Endothelial cell (in vitro differentiated cells): Measurements from ENCODE around the gene RAB11A. TPM values are rescaled to one million over a fixed set of nuclear protein-coding genes. Genes with fewer than 3 reads are reported as not detected.

Experiments
- DNase-seq: peaks from one replicate; pipeline ENCODE4 v3.0.0; 2021; ENCODE audit warnings: low spot score
- H3K27ac Mint-ChIP-seq: one replicate; pipeline ENCODE4 v1.8.0; 2021; ENCODE audit warnings: mixed read lengths, inconsistent platforms; ENCODE audit not compliant: unreplicated experiment
- H3K27me3 Mint-ChIP-seq: one replicate; pipeline ENCODE4 v1.8.0; 2021; ENCODE audit warnings: mild to moderate bottlenecking, moderate library complexity, mixed read lengths, inconsistent platforms; ENCODE audit not compliant: unreplicated experiment
- H3K36me3 Mint-ChIP-seq: one replicate; pipeline ENCODE4 v1.8.0; 2021; ENCODE audit warnings: mild to moderate bottlenecking, low read depth, mixed read lengths, inconsistent platforms; ENCODE audit not compliant: unreplicated experiment
- H3K4me1 Mint-ChIP-seq: one replicate; pipeline ENCODE4 v1.8.0; 2021; ENCODE audit warnings: mild to moderate bottlenecking, mixed read lengths, inconsistent platforms; ENCODE audit not compliant: unreplicated experiment
- H3K4me3 Mint-ChIP-seq: one replicate; pipeline ENCODE4 v1.8.0; 2021; ENCODE audit warnings: mild to moderate bottlenecking, mixed read lengths, inconsistent platforms; ENCODE audit not compliant: unreplicated experiment
- H3K9me3 Mint-ChIP-seq: one replicate; pipeline ENCODE4 v1.8.0; 2021; ENCODE audit warnings: mixed read lengths, inconsistent platforms; ENCODE audit not compliant: unreplicated experiment
- total RNA-seq: library from RNA; stranded (reverse); fragmentation: NEBNext Ultra II Directional; extraction: Animal tissue kit (Norgen Biotek cat#: 25700); gene quantifications from one replicate; pipeline ENCODE4 v1.2.1, GENCODE V29; 2021; ENCODE audit not compliant: unreplicated experiment
- TF ChIP-seq, protein P1 (sequence below): fragments of 200-600 bp; sonication (generic); IDR thresholded peaks from one replicate; pipeline ENCODE4 v1.5.0; 2021; ENCODE audit warnings: antibody characterized with exemption; ENCODE audit not compliant: unreplicated experiment

Gene RAB11A
- total RNA-seq, 1 donor from 2014 or later, result 482 TPM

DNA sequence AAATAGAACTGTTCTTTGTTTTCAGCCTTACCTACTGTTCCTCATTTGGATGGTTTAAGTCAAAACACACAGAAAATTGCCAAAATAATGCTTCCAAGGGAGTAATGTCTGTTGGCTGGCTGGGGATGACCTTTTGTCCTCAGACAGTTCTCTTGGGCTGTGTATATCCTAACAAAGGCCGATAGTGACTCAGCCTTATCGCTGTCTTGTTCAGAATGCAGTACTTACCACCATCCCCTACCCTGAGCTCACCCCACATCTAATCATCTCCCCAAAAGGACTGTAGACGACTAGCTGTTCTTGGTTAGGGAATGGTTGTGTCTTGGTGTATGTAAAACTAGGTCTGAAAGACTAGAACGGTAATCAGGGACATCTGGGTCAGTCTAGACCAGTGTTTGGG, 35.0 kb downstream of the RAB11A start:
- no peak for DNase-seq
- H3K27me3 Mint-ChIP-seq, result peaks cover 3% of the 10 kb centered on the region
- no peak overlapping the region for H3K27ac Mint-ChIP-seq
- H3K9me3 Mint-ChIP-seq, result no peaks in the 10 kb centered on the region
- TF ChIP-seq, protein P1, sequence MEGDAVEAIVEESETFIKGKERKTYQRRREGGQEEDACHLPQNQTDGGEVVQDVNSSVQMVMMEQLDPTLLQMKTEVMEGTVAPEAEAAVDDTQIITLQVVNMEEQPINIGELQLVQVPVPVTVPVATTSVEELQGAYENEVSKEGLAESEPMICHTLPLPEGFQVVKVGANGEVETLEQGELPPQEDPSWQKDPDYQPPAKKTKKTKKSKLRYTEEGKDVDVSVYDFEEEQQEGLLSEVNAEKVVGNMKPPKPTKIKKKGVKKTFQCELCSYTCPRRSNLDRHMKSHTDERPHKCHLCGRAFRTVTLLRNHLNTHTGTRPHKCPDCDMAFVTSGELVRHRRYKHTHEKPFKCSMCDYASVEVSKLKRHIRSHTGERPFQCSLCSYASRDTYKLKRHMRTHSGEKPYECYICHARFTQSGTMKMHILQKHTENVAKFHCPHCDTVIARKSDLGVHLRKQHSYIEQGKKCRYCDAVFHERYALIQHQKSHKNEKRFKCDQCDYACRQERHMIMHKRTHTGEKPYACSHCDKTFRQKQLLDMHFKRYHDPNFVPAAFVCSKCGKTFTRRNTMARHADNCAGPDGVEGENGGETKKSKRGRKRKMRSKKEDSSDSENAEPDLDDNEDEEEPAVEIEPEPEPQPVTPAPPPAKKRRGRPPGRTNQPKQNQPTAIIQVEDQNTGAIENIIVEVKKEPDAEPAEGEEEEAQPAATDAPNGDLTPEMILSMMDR, result no peak
- peaks cover 9% of the 10 kb centered on the region for H3K4me1 Mint-ChIP-seq
- H3K4me3 Mint-ChIP-seq, result no peak overlapping the region
- H3K36me3 Mint-ChIP-seq, result peaks cover 54% of the 10 kb centered on the region

DNA sequence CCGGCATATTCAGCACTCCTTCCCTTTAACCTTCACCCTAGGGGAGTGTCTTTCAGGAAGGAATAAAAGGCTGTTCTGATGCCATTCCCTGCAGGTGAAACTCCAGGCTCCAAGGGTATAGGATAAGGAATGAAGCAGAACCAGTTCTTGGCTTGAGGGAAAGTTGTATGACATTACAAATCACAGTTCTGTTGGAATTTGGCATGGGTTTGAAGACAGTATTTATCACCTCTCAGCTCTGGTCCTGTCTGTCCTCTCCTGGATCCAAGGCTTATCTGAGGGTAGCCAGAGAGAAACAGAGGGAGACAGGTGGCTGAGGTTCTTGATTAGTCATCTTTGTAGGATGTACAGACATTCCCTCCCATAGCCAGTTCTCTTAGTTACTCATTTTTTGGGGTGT, 37.1 kb downstream of the RAB11A start:
- no peaks in the 10 kb centered on the region for H3K9me3 Mint-ChIP-seq
- H3K36me3 Mint-ChIP-seq, result peaks cover 42% of the 10 kb centered on the region
- peaks cover 7% of the 10 kb centered on the region for H3K27me3 Mint-ChIP-seq
- no peak overlapping the region for H3K27ac Mint-ChIP-seq
- no peak overlapping the region for H3K4me3 Mint-ChIP-seq
- TF ChIP-seq, protein P1, result no peak
- H3K4me1 Mint-ChIP-seq, result peaks cover 9% of the 10 kb centered on the region
- DNase-seq, result no peak

DNA sequence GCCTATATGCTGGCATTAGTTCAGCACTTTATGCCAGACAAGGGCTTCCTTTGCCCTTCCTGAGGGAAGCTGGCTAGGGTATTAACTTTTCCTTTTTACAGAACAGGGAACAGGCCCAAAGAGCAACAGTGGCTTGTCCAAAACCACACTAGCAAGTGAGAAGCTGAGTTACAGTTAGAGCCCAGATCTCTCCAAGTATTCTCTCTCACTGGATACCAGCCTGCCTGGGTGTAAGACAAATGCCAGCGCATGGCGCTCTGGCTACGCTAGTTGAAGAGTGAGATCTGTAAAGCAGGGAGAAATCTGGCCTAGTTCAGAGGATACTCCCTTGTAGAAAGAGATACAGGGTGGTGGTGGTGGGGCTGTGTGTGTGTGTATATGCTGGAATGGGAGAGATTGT, 38.4 kb downstream of the RAB11A start:
- H3K4me3 Mint-ChIP-seq, result no peak overlapping the region
- DNase-seq, result no peak
- H3K9me3 Mint-ChIP-seq, result no peaks in the 10 kb centered on the region
- H3K4me1 Mint-ChIP-seq, result no peaks in the 10 kb centered on the region
- TF ChIP-seq, protein P1, result no peak
- peaks cover 37% of the 10 kb centered on the region for H3K36me3 Mint-ChIP-seq
- H3K27me3 Mint-ChIP-seq, result peaks cover 13% of the 10 kb centered on the region
- H3K27ac Mint-ChIP-seq, result no peak overlapping the region

DNA sequence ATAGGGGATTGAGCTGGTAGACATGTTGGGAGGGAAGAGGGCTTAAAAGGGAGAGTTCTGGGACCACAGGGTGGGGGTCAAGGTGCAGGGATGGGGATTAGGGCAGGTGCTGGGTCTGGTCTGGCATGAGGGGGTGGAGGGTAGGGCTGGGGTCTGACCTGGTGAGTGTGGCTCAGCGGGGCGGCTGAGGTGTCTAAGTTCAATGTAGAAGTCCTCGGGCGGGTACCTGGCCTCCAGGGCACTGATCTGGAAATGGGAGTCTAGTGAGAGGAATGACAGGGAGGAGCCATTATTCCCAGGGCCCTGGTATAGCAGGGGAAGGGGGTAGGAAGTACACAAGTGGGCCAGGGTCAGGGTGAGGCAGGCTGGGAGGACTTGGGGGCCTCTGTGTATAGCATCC, 39.6 kb downstream of the RAB11A start:
- Mint-ChIP-seq H3K27me3 (peaks cover 13% of the 10 kb centered on the region), H3K9me3 (no peaks in the 10 kb centered on the region), H3K36me3 (peaks cover 32% of the 10 kb centered on the region), H3K4me3 (no peak overlapping the region), H3K27ac (no peak overlapping the region), H3K4me1 (no peaks in the 10 kb centered on the region)
- TF ChIP-seq, protein P1, result no peak
- DNase-seq, result no peak

DNA sequence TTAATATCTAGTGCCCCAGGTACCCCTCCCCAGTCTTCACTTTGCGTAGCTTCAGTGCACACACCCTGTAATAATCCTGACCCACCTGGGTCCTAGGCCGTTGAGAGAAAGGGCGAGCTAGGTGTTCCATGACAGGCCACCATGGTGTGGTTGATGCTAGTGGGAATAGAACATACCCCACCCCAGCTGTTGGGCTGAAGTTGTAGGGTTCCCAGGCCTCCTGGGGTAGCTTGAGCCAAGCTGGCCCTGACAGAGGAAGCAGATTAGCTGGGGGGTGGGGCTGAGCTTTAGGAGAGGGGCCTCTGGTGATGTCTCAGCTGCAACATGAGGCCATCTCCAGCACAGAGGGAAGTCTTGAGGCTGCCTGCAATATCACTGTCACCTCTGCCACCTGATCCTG, 40.5 kb downstream of the RAB11A start:
- Mint-ChIP-seq H3K27ac (no peak overlapping the region), H3K27me3 (peaks cover 13% of the 10 kb centered on the region), H3K4me3 (no peak overlapping the region), H3K4me1 (no peaks in the 10 kb centered on the region), H3K9me3 (no peaks in the 10 kb centered on the region), H3K36me3 (peaks cover 25% of the 10 kb centered on the region)
- no peak for DNase-seq
- TF ChIP-seq, protein P1, result no peak
